ENCODE measurements around the gene TMX4. TPM values are rescaled to one million over a fixed set of nuclear protein-coding genes. Genes with fewer than 3 reads are reported as not detected.

Gene TMX4
- total and polyA plus RNA-seq, 12 donors: 26.7 to 169 (median 115) TPM

GRCh38 chr20:8020314-8021079 is 936 bp upstream of the TMX4 start:
- H3K36me3 ChIP-seq: no peaks in the 10 kb centered on the region
- ATAC-seq (no peak), DNase-seq (no peak)
- TF ChIP-seq, protein P1, sequence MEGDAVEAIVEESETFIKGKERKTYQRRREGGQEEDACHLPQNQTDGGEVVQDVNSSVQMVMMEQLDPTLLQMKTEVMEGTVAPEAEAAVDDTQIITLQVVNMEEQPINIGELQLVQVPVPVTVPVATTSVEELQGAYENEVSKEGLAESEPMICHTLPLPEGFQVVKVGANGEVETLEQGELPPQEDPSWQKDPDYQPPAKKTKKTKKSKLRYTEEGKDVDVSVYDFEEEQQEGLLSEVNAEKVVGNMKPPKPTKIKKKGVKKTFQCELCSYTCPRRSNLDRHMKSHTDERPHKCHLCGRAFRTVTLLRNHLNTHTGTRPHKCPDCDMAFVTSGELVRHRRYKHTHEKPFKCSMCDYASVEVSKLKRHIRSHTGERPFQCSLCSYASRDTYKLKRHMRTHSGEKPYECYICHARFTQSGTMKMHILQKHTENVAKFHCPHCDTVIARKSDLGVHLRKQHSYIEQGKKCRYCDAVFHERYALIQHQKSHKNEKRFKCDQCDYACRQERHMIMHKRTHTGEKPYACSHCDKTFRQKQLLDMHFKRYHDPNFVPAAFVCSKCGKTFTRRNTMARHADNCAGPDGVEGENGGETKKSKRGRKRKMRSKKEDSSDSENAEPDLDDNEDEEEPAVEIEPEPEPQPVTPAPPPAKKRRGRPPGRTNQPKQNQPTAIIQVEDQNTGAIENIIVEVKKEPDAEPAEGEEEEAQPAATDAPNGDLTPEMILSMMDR (IDR thresholded peaks at IDR 0.05): no peak
- intact Hi-C loops (cut with DNase I): no loop called here
- H3K9me3 ChIP-seq: no peaks in the 10 kb centered on the region
- 67 to 70% methylated on average over 3 of the region's 3 CpGs for WGBS, 2 donors
- peak overlapping the region in 9 of 10 donors; percentile 97 to 100 (median 99) for H3K27ac ChIP-seq
- H3K4me1 ChIP-seq: peaks cover 2 to 44% (median 21%) of the 10 kb centered on the region in 9 donors
- H3K27me3 ChIP-seq: no peaks in the 10 kb centered on the region
- H3K4me3 ChIP-seq: peak overlapping the region in 5 of 10 donors; percentile 74 to 98 (median 90)

DNA sequence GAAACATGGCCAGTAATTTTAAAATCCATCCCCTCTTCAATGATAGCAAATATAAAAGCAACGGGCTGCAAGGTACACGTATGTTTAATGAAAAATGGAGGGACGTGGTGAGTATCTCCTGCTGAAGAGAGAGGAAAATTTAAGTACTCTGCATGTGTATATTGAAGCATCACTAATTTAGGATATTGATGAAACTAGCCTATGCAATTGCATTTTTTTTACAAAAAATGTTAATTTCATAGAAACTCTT is 362 bp upstream of the TMX4 start:
- Histone ChIP-seq H3K9me3 (no peaks in the 10 kb centered on the region), H3K36me3 (no peaks in the 10 kb centered on the region), H3K27ac (peak overlapping the region in 9 of 10 donors; percentile 97 to 100 (median 99)), H3K4me1 (peaks cover 2 to 44% (median 23%) of the 10 kb centered on the region in 9 donors), H3K27me3 (no peaks in the 10 kb centered on the region), H3K4me3 (peak overlapping the region in 9 of 10 donors; percentile 74 to 98 (median 90))
- WGBS, 2 donors: 1 to 2% methylated on average over 3 of the region's 3 CpGs
- intact Hi-C loops (cut with DNase I): no loop called here
- TF ChIP-seq, protein P1 (IDR thresholded peaks at IDR 0.05): no peak
- ATAC-seq (no peak), DNase-seq (no peak)

GRCh38 chr20:8018958-8019245 is 659 bp downstream of the TMX4 start:
- intact Hi-C loops (cut with DNase I): no loop called here
- H3K4me1 ChIP-seq: peaks cover 2 to 53% (median 28%) of the 10 kb centered on the region in 9 donors

GRCh38 chr20:8012724-8013123 is 6.8 kb downstream of the TMX4 start:
- Histone ChIP-seq H3K4me3 (no peak overlapping the region), H3K4me1 (peaks cover 0 to 50% (median 26%) of the 10 kb centered on the region in 9 donors), H3K36me3 (peaks cover 0 to 25% (median 0%) of the 10 kb centered on the region in 9 donors), H3K9me3 (no peaks in the 10 kb centered on the region), H3K27me3 (no peaks in the 10 kb centered on the region), H3K27ac (no peak overlapping the region)
- 58 to 59% methylated on average over 1 of the region's 1 CpG for WGBS, 2 donors
- ATAC-seq (no peak), DNase-seq (no peak)
- TF ChIP-seq, protein P1 (IDR thresholded peaks at IDR 0.05): no peak
- intact Hi-C loops (cut with DNase I): no loop called here

More at GRCh38 chr20:8018958-8019245, 659 bp downstream of the TMX4 start:
- Histone ChIP-seq H3K27me3 (no peaks in the 10 kb centered on the region), H3K36me3 (no peaks in the 10 kb centered on the region), H3K4me3 (peak overlapping the region; percentile 74 to 98 (median 90)), H3K9me3 (no peaks in the 10 kb centered on the region), H3K27ac (peak overlapping the region; percentile 97 to 100 (median 99))
- TF ChIP-seq, protein P1 (IDR thresholded peaks at IDR 0.05): peak in 1 of 9 donors; percentile 7
- DNase-seq: peak; percentile 68 to 76
- 0 to 1% methylated on average over 23 of the region's 23 CpGs for WGBS, 2 donors
- peak; percentile 71 to 90 (median 84) for ATAC-seq
